GM10266 (cell line): ENCODE results near the gene CDK14.

Source experiments
- DNase-seq: peaks from one replicate; pipeline ENCODE4 v3.0.0; 2012; ENCODE audit errors: extremely low spot score
- TF ChIP-seq, protein P1 (sequence below): IDR thresholded peaks from 2 replicates; pipeline ENCODE4 v1.5.1; 2012; ENCODE audit warnings: mild to moderate bottlenecking, low read depth; ENCODE audit not compliant: control insufficient read depth, insufficient read depth; ENCODE audit errors: missing control alignments

CDK14 gene

GRCh38 chr7:90933984-90934383 is 337.9 kb downstream of the CDK14 start:
- TF ChIP-seq, protein P1, sequence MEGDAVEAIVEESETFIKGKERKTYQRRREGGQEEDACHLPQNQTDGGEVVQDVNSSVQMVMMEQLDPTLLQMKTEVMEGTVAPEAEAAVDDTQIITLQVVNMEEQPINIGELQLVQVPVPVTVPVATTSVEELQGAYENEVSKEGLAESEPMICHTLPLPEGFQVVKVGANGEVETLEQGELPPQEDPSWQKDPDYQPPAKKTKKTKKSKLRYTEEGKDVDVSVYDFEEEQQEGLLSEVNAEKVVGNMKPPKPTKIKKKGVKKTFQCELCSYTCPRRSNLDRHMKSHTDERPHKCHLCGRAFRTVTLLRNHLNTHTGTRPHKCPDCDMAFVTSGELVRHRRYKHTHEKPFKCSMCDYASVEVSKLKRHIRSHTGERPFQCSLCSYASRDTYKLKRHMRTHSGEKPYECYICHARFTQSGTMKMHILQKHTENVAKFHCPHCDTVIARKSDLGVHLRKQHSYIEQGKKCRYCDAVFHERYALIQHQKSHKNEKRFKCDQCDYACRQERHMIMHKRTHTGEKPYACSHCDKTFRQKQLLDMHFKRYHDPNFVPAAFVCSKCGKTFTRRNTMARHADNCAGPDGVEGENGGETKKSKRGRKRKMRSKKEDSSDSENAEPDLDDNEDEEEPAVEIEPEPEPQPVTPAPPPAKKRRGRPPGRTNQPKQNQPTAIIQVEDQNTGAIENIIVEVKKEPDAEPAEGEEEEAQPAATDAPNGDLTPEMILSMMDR = no peak
- no peak for DNase-seq

GRCh38 chr7:90938371-90938770 is 342.2 kb downstream of the CDK14 start:
- no peak for DNase-seq
- TF ChIP-seq, protein P1 = no peak

DNA sequence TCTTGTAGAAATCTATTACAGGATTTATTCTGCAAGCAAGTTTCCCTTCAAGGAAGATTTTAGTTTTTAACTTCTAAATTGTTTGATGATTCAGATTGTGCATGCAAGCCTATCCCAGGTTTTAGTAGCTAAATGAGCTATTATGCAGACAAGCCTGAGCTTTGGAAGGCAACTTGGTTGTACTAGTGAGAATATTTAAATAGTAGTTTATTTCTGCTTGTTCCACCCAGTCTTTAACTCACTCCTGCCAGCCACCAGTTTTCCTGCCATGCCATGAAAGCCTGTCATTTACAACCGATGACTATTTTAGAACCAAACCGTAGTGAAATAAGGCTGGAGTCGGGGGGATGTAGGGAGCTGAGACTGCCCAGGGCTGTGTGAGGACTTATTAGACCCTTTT is 343.5 kb downstream of the CDK14 start:
- DNase-seq = no peak
- TF ChIP-seq, protein P1 = no peak

GRCh38 chr7:90944021-90944420 is 347.9 kb downstream of the CDK14 start:
- no peak for DNase-seq
- TF ChIP-seq, protein P1 = no peak

- DNase-seq = no peak
- TF ChIP-seq, protein P1 = no peak
Observed at GRCh38 chr7:90945104-90945787, 349.1 kb downstream of the CDK14 start.

GRCh38 chr7:90946730-90947501 is 350.8 kb downstream of the CDK14 start:
- TF ChIP-seq, protein P1 = no peak
- no peak for DNase-seq

GRCh38 chr7:90948085-90948484 is 352.0 kb downstream of the CDK14 start:
- TF ChIP-seq, protein P1 = no peak
- no peak for DNase-seq
